A549 treated with Hydrocortisone at 1 μM for 4 hours (cell line): ENCODE data around the gene PCNT. TPM values are rescaled to one million over a fixed set of nuclear protein-coding genes. Genes with fewer than 3 reads are reported as not detected.

Source experiments
- total RNA-seq: library from RNA; stranded (reverse); fragments of 200-300 nt; extraction: Qiagen RNA extraction; gene quantifications from 5 replicates; pipeline ENCODE4 v1.2.3, GENCODE V29; 2022

The PCNT gene
- total RNA-seq = 13.5 to 15.7 TPM (median 15.4 TPM) in 5 replicates

GRCh38 chr21:46323710-46324389 lies at the start of gene PCNT, which contains the start of gene C21orf58:
TSS of gene PCNT (plus strand) at chr21:46324156. CDS start at chr21:46324229, 73 bp downstream.
TSS of gene C21orf58 (minus strand) at chr21:46323870. CDS start at chr21:46322738, 1,132 bp downstream.

GRCh38 chr21:46285206-46285661 lies 38.7 kb upstream of the PCNT start, which contains the start of gene MCM3AP:
TSS of gene MCM3AP (minus strand) at chr21:46285611. CDS start at chr21:46285286, 325 bp downstream.

GRCh38 chr21:46285761-46286647 lies 38.0 kb upstream of the PCNT start, which contains the start of gene YBEY:
TSS of gene YBEY (plus strand) at chr21:46286342. CDS start at chr21:46286914, 572 bp downstream.

GRCh38 chr21:46458315-46459023 lies 134.5 kb downstream of the PCNT start, which contains the start of gene DIP2A:
TSS of gene DIP2A (plus strand) at chr21:46458891. CDS start at chr21:46459132, 241 bp downstream.

Other genes with a start within 250 kb of the PCNT start
- 14.6 to 17.8 TPM (median 16.9 TPM) in 5 replicates for gene COL6A2, start 226.0 kb upstream of the PCNT start, total RNA-seq
- gene FTCD, start 168.6 kb upstream of the PCNT start, total RNA-seq = 0.11 to 0.24 TPM (median 0.15 TPM) in 3 of 5 replicates, not detected in the others
- 0.29 to 0.54 TPM (median 0.38 TPM) in 5 replicates for gene SPATC1L, start 139.7 kb upstream of the PCNT start, total RNA-seq
- gene LSS, start 95.4 kb upstream of the PCNT start, total RNA-seq = 14.7 to 17.7 TPM (median 15.0 TPM) in 5 replicates
- 33.5 to 41.8 TPM (median 40.5 TPM) in 5 replicates for gene MCM3AP, start 38.5 kb upstream of the PCNT start, total RNA-seq
- 25.5 to 30.1 TPM (median 27.6 TPM) in 5 replicates for gene YBEY, start 37.8 kb upstream of the PCNT start, total RNA-seq
- gene C21orf58, start 286 bp upstream of the PCNT start, total RNA-seq = 4.1 to 5.5 TPM (median 4.6 TPM) in 5 replicates
- gene DIP2A, start 134.7 kb downstream of the PCNT start, total RNA-seq = 10.0 to 12.8 TPM (median 12.6 TPM) in 5 replicates